GM12878 (cell line): ENCODE data around the gene ARHGAP44. TPM values are rescaled to one million over a fixed set of nuclear protein-coding genes. Genes with fewer than 3 reads are reported as not detected.

Experiments
- ATAC-seq: fragments of 200-7000 bp; cut with Tn5 transposase; 3 replicates; pipeline ENCODE4 v1.9.1; 2020; ENCODE audit warnings: mild to moderate bottlenecking, moderate library complexity
- BruUV-seq: library from RNA; stranded (reverse); fragments of 400-500 nt; replicated peaks from 2 replicates; lab custom pipeline; 2021; lab: Mats Ljungman, UMichigan
- CTCF ChIA-PET: fragments of 300-600 bp; sonication (Branson Sonifier 250); formaldehyde crosslinking; extraction: SDS; loops from one replicate; lab custom pipeline; 2021; ENCODE audit warnings: inconsistent platforms; lab: Yijun Ruan, JAX
- POLR2A ChIA-PET: fragments of 350-600 bp; formaldehyde crosslinking; extraction: SDS; loops from one replicate; lab custom pipeline; 2021; ENCODE audit warnings: inconsistent platforms; lab: Charles Lee
- RAD21 ChIA-PET: fragments of 300-600 bp; sonication (Branson Sonifier 250); formaldehyde crosslinking; loops from one replicate; lab custom pipeline; 2023; ENCODE audit warnings: antibody characterized with exemption; ENCODE audit not compliant: unreplicated experiment; lab: Charles Lee
- SMC1A ChIA-PET: fragments of 300-600 bp; sonication (Branson Sonifier 250); formaldehyde crosslinking; loops from one replicate; lab custom pipeline; 2023; ENCODE audit not compliant: unreplicated experiment, uncharacterized antibody; lab: Charles Lee
- DNase-seq: peaks from one replicate; pipeline ENCODE4 v3.0.0-alpha.2; 2011; ENCODE audit warnings: low read depth, low spot score
- FAIRE-seq: peaks from 3 replicates; lab custom pipeline; 2011; peaks lifted over from hg19 to GRCh38; lab: Jason Lieb, UNC
- H2AFZ ChIP-seq: 2 replicates; pipeline ENCODE4 v1.6.0; 2011; ENCODE audit warnings: low read depth, low read length, control low read depth; ENCODE audit not compliant: control insufficient read depth
- H3K27ac ChIP-seq: 2 replicates; pipeline ENCODE4 v1.5.1; 2011; ENCODE audit warnings: control low read depth; ENCODE audit not compliant: control insufficient read depth, insufficient read depth
- H3K27me3 ChIP-seq, 2 experiments: replicated peaks in 1 of 2; 2 replicates each; pipeline versions ENCODE4 v1.6.0 to v1.6.1; 2011; ENCODE audit warnings: low read length in 1 of 2; ENCODE audit not compliant: control insufficient read depth in 2 of 2, insufficient read depth in 2 of 2
- H3K36me3 ChIP-seq, 2 experiments: 2 replicates each; pipeline ENCODE4 v1.5.1; 2011; ENCODE audit warnings: low read length in 1 of 2; ENCODE audit not compliant: control insufficient read depth in 2 of 2, insufficient read depth in 2 of 2
- H3K4me1 ChIP-seq: 2 replicates; pipeline ENCODE4 v1.6.1; 2011; ENCODE audit warnings: mild to moderate bottlenecking, low read length, moderate library complexity, mixed read lengths; ENCODE audit not compliant: control insufficient read depth, insufficient read depth
- H3K4me2 ChIP-seq: 2 replicates; pipeline ENCODE4 v1.6.0; 2011; ENCODE audit warnings: control low read depth; ENCODE audit not compliant: control insufficient read depth, insufficient read depth
- H3K4me3 ChIP-seq: fragments of 200-600 bp; sonication (generic); 2 replicates; pipeline ENCODE4 v1.5.1; 2016
- H3K79me2 ChIP-seq: 2 replicates; pipeline ENCODE4 v1.6.0; 2011; ENCODE audit warnings: low read length; ENCODE audit not compliant: control insufficient read depth, insufficient read depth
- H3K9ac ChIP-seq: 2 replicates; pipeline ENCODE4 v1.8.0; 2011; ENCODE audit warnings: low read length, control low read depth, mixed read lengths; ENCODE audit not compliant: control insufficient read depth, insufficient read depth
- H3K9me3 ChIP-seq: replicated peaks from 3 replicates; pipeline ENCODE4 v1.5.1; 2011; ENCODE audit warnings: mild to moderate bottlenecking, low read length; ENCODE audit not compliant: control insufficient read depth, insufficient read depth
- H4K20me1 ChIP-seq: 2 replicates; pipeline ENCODE4 v1.6.0; 2011; ENCODE audit not compliant: control insufficient read depth, insufficient read depth
- ASH2L ChIP-seq: fragments of 300-600, 200-600 bp; sonication (generic); IDR thresholded peaks from 2 replicates; pipeline ENCODE4 v1.6.1; 2017; ENCODE audit warnings: low read depth, mild to moderate bottlenecking, borderline replicate concordance
- CBX3 ChIP-seq: fragments of 200-600 bp; sonication (generic); IDR thresholded peaks from 2 replicates; pipeline ENCODE4 v1.6.1; 2016; ENCODE audit warnings: low read depth, borderline replicate concordance
- FOS ChIP-seq: IDR thresholded peaks from 3 replicates; pipeline ENCODE4 v1.6.1; 2011; ENCODE audit warnings: borderline replicate concordance; ENCODE audit not compliant: insufficient read length; ENCODE audit errors: extremely low read depth
- IRF4 ChIP-seq: IDR thresholded peaks from 2 replicates; pipeline ENCODE4 v1.6.1; 2011; ENCODE audit warnings: low read depth, low read length
- JUND ChIP-seq: IDR thresholded peaks from 2 replicates; pipeline ENCODE4 v1.6.1; 2012; ENCODE audit warnings: low read depth, mild to moderate bottlenecking, low read length, improper control_type of control experiment, moderate library complexity
- KAT2A ChIP-seq: conservative IDR thresholded peaks from 2 replicates; pipeline ENCODE4 v1.6.1; 2011; ENCODE audit warnings: low read depth, low read length; ENCODE audit not compliant: control insufficient read depth
- NBN ChIP-seq: fragments of 450-650 bp; IDR thresholded peaks from 2 replicates; pipeline ENCODE4 v1.6.1; 2016
- NR2C1 ChIP-seq: fragments of 450-650 bp; IDR thresholded peaks from 2 replicates; pipeline ENCODE4 v1.6.1; 2017; ENCODE audit warnings: antibody characterized with exemption, mild to moderate bottlenecking, moderate library complexity
- PML ChIP-seq: IDR thresholded peaks from 2 replicates; pipeline ENCODE4 v1.6.1; 2012; ENCODE audit warnings: low read length, inconsistent platforms
- POU2F2 ChIP-seq: IDR thresholded peaks from 3 replicates; pipeline ENCODE4 v1.6.1; 2011; ENCODE audit warnings: low read depth, mild to moderate bottlenecking, low read length, borderline replicate concordance
- SPI1 ChIP-seq: IDR thresholded peaks from 2 replicates; pipeline ENCODE4 v1.6.1; 2011; ENCODE audit warnings: low read depth, mild to moderate bottlenecking, low read length, moderate library complexity, borderline replicate concordance; ENCODE audit not compliant: insufficient read depth
- TBL1XR1 ChIP-seq: IDR thresholded peaks from 2 replicates; pipeline ENCODE4 v1.6.1; 2012; ENCODE audit warnings: low read depth, low read length, improper control_type of control experiment
- WGBS: methylation state at CpG from one replicate; pipeline ENCODE4 v1.1.6; 2016; ENCODE audit warnings: low lambda C conversion rate; ENCODE audit not compliant: insufficient replicate concordance, insufficient coverage; ENCODE audit errors: missing lambda C conversion rate; 5-methylcytosine and 5-hydroxymethylcytosine counted together
- in situ Hi-C: fragments of 300-500 bp; cut with MboI; formaldehyde crosslinking; loops from 9 replicates; pipeline ENCODE4 v1.14.3; 2018; ENCODE audit warnings: mixed read lengths
- intact Hi-C: fragments of 100-400 bp; cut with micrococcal nuclease; formaldehyde crosslinking; loops from one replicate; pipeline ENCODE4 v1.14.2; 2022; ENCODE audit not compliant: unreplicated experiment
- polyA plus RNA-seq, 11 experiments: library from polyadenylated mRNA; depleted of rRNA in 4 of 11; unstranded in 6 of 11; stranded (reverse) in 5 of 11; fragments of >200 nt; fragmentation: Nextera tagmentation in 4 of 11; fragmentation: Illumina TruSeq in 1 of 11; extraction: Ambion mirVana in 4 of 11; extraction: Trizol in 1 of 11; gene quantifications; 1 replicate in 1 of 11; 2 replicates in 10 of 11; pipeline versions ENCODE4 v1.2.1 to v1.2.3, GENCODE V29; 2011 to 2016; ENCODE audit warnings: inconsistent platforms in 2 of 11, missing spikeins in 2 of 11, low read depth in 1 of 11
- total RNA-seq, 4 experiments: library from RNA; depleted of rRNA in 3 of 4; stranded (reverse); fragments of >200 nt in 3 of 4; fragmentation: Illumina TruSeq in 1 of 4; extraction: Trizol in 1 of 4; gene quantifications; 2 replicates each; pipeline versions ENCODE4 v1.2.1 to v1.2.3, GENCODE V29; 2013 to 2021
- TF ChIP-seq, protein P1 (sequence below), 3 experiments: IDR thresholded peaks in 2 of 3; conservative IDR thresholded peaks in 1 of 3; 2 replicates each; pipeline ENCODE4 v1.5.1; 2011; ENCODE audit warnings: low read depth in 3 of 3, low read length in 3 of 3, mild to moderate bottlenecking in 3 of 3, control low read depth in 2 of 3, moderate library complexity in 2 of 3, inconsistent platforms in 1 of 3, mixed read lengths in 1 of 3; ENCODE audit not compliant: control insufficient read depth in 2 of 3, insufficient read depth in 1 of 3; ENCODE audit errors: extremely low read depth in 1 of 3
- TF ChIP-seq, protein P2 (sequence below): fragments of 450-650 bp; IDR thresholded peaks from 2 replicates; pipeline ENCODE4 v1.6.1; 2016; ENCODE audit warnings: mild to moderate bottlenecking, moderate library complexity, borderline replicate concordance
- TF ChIP-seq, protein P3 (sequence below): IDR thresholded peaks from 2 replicates; pipeline ENCODE4 v1.6.1; 2011; ENCODE audit warnings: low read depth, mild to moderate bottlenecking, low read length, moderate library complexity, borderline replicate concordance; ENCODE audit errors: extremely low read depth

Gene ARHGAP44
- total and polyA plus RNA-seq, 10 of the 15 experiments (the other 5 are each of a cell fraction or from before 2014, with no cell fraction given), result 0.11 to 1.2 (median 0.48) TPM

DNA sequence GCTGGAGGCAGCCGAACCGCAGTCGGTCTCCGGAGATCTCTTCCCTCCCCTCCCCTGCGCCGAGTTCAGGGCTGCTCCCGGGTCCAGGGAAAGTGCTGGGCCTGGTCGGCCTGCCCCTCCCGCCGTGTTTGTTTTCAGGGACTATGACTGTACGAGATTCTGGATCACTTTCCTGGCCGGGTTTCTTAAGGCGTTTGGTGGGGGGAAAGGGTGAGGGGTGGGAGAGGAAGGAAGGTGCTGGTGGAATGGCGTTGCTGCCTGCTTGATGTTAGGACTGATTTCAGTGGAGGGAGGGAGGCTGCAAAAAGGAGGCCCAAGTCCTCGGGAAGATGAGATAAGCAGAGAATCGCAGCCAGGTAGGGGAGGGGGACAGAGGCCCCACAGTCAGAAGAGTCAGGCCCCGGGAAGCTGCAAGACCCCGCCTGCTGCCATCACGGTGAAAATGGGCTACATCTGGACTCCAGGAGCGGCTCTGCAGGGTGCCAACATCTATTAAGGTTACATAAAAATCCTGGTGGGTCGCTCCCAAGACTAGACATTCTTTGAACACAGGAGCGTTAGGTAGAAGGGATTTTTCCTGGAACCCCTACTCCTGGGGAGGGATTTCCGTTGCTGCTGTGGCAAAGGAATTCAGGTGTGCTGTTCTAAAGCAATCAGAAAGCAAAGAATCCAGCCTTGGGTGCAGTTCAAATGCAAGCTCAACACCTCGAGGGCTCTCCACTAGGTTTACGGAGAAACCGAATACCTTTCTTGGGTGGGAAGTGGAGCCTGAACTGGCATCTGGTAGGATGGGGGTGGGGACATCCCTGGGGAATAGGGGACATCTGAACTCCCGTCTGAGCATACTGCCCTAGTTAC, 1.2 kb downstream of the ARHGAP44 start:
- CTCF ChIA-PET, result no interaction called here
- intact Hi-C loops, result no loop called here
- Histone ChIP-seq H3K4me3 (peak overlapping the region; percentile 77), H3K4me1 (peaks cover 10% of the 10 kb centered on the region), H3K36me3 (no peaks in the 10 kb centered on the region), H4K20me1 (no peaks in the 10 kb centered on the region), H3K27me3 (peaks cover 0 to 3% of the 10 kb centered on the region in 2 experiments; a peak in 1 of 4 replicates), H3K9ac (peak overlapping the region; percentile 51), H3K79me2 (no peaks in the 10 kb centered on the region; the same call in 1 of the 2 replicates), H3K9me3 (no peaks in the 10 kb centered on the region), H3K27ac (no peak overlapping the region), H2AFZ (peak overlapping the region; percentile 80), H3K4me2 (peak overlapping the region; percentile 87)
- in situ Hi-C loops, result no loop called here
- ATAC-seq (no peak), FAIRE-seq (no peak), DNase-seq (no peak)
- BruUV-seq, result no TSS peak
- TF ChIP-seq NBN (no peak), FOS (no peak), IRF4 (no peak), NR2C1 (no peak), ASH2L (no peak), TBL1XR1 (no peak), POU2F2 (no peak), JUND (no peak), KAT2A (no peak), PML (no peak), SPI1 (no peak), CBX3 (no peak)
- TF ChIP-seq, protein P1, sequence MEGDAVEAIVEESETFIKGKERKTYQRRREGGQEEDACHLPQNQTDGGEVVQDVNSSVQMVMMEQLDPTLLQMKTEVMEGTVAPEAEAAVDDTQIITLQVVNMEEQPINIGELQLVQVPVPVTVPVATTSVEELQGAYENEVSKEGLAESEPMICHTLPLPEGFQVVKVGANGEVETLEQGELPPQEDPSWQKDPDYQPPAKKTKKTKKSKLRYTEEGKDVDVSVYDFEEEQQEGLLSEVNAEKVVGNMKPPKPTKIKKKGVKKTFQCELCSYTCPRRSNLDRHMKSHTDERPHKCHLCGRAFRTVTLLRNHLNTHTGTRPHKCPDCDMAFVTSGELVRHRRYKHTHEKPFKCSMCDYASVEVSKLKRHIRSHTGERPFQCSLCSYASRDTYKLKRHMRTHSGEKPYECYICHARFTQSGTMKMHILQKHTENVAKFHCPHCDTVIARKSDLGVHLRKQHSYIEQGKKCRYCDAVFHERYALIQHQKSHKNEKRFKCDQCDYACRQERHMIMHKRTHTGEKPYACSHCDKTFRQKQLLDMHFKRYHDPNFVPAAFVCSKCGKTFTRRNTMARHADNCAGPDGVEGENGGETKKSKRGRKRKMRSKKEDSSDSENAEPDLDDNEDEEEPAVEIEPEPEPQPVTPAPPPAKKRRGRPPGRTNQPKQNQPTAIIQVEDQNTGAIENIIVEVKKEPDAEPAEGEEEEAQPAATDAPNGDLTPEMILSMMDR (IDR thresholded peaks at IDR 0.05 in 2 of 3, conservative IDR thresholded peaks at IDR 0.05 in 1 of 3; ENCODE audit: control insufficient read depth in 2 of 3, extremely low read depth in 1 of 3, insufficient read depth in 1 of 3, low read depth in 3 of 3, low read length in 3 of 3), result no peak
- TF ChIP-seq, protein P2, sequence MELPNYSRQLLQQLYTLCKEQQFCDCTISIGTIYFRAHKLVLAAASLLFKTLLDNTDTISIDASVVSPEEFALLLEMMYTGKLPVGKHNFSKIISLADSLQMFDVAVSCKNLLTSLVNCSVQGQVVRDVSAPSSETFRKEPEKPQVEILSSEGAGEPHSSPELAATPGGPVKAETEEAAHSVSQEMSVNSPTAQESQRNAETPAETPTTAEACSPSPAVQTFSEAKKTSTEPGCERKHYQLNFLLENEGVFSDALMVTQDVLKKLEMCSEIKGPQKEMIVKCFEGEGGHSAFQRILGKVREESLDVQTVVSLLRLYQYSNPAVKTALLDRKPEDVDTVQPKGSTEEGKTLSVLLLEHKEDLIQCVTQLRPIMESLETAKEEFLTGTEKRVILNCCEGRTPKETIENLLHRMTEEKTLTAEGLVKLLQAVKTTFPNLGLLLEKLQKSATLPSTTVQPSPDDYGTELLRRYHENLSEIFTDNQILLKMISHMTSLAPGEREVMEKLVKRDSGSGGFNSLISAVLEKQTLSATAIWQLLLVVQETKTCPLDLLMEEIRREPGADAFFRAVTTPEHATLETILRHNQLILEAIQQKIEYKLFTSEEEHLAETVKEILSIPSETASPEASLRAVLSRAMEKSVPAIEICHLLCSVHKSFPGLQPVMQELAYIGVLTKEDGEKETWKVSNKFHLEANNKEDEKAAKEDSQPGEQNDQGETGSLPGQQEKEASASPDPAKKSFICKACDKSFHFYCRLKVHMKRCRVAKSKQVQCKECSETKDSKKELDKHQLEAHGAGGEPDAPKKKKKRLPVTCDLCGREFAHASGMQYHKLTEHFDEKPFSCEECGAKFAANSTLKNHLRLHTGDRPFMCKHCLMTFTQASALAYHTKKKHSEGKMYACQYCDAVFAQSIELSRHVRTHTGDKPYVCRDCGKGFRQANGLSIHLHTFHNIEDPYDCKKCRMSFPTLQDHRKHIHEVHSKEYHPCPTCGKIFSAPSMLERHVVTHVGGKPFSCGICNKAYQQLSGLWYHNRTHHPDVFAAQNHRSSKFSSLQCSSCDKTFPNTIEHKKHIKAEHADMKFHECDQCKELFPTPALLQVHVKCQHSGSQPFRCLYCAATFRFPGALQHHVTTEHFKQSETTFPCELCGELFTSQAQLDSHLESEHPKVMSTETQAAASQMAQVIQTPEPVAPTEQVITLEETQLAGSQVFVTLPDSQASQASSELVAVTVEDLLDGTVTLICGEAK, result no peak
- TF ChIP-seq, protein P3, sequence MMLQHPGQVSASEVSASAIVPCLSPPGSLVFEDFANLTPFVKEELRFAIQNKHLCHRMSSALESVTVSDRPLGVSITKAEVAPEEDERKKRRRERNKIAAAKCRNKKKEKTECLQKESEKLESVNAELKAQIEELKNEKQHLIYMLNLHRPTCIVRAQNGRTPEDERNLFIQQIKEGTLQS, result no peak
- RAD21 ChIA-PET, result no interaction called here
- 31% methylated on average over 27 of the region's 27 CpGs for WGBS
- POLR2A ChIA-PET, result no interaction called here
- SMC1A ChIA-PET, result no interaction called here
